HG03520 (cell line): ENCODE measurements around the gene TNFSF13B.
"Not testable (repeated sequence)": the region's sequence is repeated elsewhere in the genome, so short reads cannot be mapped to it uniquely, and the experiment has no call there.

ENCODE experiments used
- ATAC-seq: cut with Tn5 transposase; IDR thresholded peaks from one replicate; pipeline ENCODE4 v1.9.1; 2021; ENCODE audit warnings: mild to moderate bottlenecking, moderate library complexity; ENCODE audit not compliant: unreplicated experiment

TNFSF13B gene

GRCh38 chr13:108269601-108270328 is at the start of gene TNFSF13B:
TNFSF13B (plus strand) TSS chr13:108269718; CDS start chr13:108269896, 178 bp downstream.
- ATAC-seq: peak; percentile 64

GRCh38 chr13:108220041-108220440 is 49.5 kb upstream of the TNFSF13B start:
- ATAC-seq: no peak

- no peak for ATAC-seq
Measured at GRCh38 chr13:108223687-108224503, 45.6 kb upstream of the TNFSF13B start.

- ATAC-seq: peak; percentile 47
Measured at GRCh38 chr13:108225440-108225839, 44.1 kb upstream of the TNFSF13B start.

- peak; percentile 34 for ATAC-seq
Measured at GRCh38 chr13:108226184-108226583, 43.3 kb upstream of the TNFSF13B start.

- peak; percentile 34 for ATAC-seq
Measured at GRCh38 chr13:108227651-108228272, 41.8 kb upstream of the TNFSF13B start.

GRCh38 chr13:108230377-108230776 is 39.1 kb upstream of the TNFSF13B start:
- no peak for ATAC-seq

GRCh38 chr13:108249150-108249549 is 20.4 kb upstream of the TNFSF13B start:
- ATAC-seq: no peak

GRCh38 chr13:108257248-108257647 is 12.3 kb upstream of the TNFSF13B start:
- no peak for ATAC-seq

GRCh38 chr13:108263621-108264355 is 5.7 kb upstream of the TNFSF13B start:
- no peak for ATAC-seq

GRCh38 chr13:108266321-108266990 is 3.1 kb upstream of the TNFSF13B start:
- no peak for ATAC-seq

- ATAC-seq: no peak
Measured at GRCh38 chr13:108267347-108267746, 2.2 kb upstream of the TNFSF13B start.

GRCh38 chr13:108267855-108268254 is 1.7 kb upstream of the TNFSF13B start:
- ATAC-seq: not testable (repeated sequence)

GRCh38 chr13:108268466-108269112 is 929 bp upstream of the TNFSF13B start:
- peak; percentile 15 for ATAC-seq

GRCh38 chr13:108270442-108270841 is 924 bp downstream of the TNFSF13B start:
- ATAC-seq: peak; percentile 10

GRCh38 chr13:108272333-108272732 is 2.8 kb downstream of the TNFSF13B start:
- ATAC-seq: no peak

GRCh38 chr13:108273429-108274118 is 4.1 kb downstream of the TNFSF13B start:
- ATAC-seq: no peak

- no peak for ATAC-seq
Measured at GRCh38 chr13:108274718-108275117, 5.2 kb downstream of the TNFSF13B start.

GRCh38 chr13:108276060-108276459 is 6.5 kb downstream of the TNFSF13B start:
- ATAC-seq: no peak
